PFSK-1 (cell line): ENCODE results near the gene AKAP8L.

Source experiments
- FOXP2 ChIP-seq: optimal IDR thresholded peaks from 2 replicates; pipeline ENCODE3; 2011; ENCODE audit warnings: borderline replicate concordance, control low read depth, inconsistent platforms; ENCODE audit not compliant: insufficient read depth; ENCODE audit errors: extremely low read length, extremely low read depth
- POLR2AphosphoS5 ChIP-seq: IDR thresholded peaks from 2 replicates; pipeline ENCODE4 v1.6.1; 2012; ENCODE audit warnings: low read depth, mild to moderate bottlenecking, control low read depth, low read length, moderate library complexity
- SIN3A ChIP-seq: IDR thresholded peaks from 2 replicates; pipeline ENCODE4 v1.6.1; 2012; ENCODE audit warnings: mild to moderate bottlenecking, low read length, moderate library complexity, borderline replicate concordance; ENCODE audit not compliant: insufficient read depth
- TAF1 ChIP-seq: IDR thresholded peaks from 2 replicates; pipeline ENCODE4 v1.6.1; 2012; ENCODE audit warnings: low read length, control low read depth, borderline replicate concordance; ENCODE audit not compliant: insufficient read depth
- TF ChIP-seq, protein P1 (sequence below), 2 experiments: IDR thresholded peaks; 2 replicates each; pipeline versions ENCODE4 v1.6.1 to v1.8.0; 2011 to 2012; ENCODE audit warnings: low read depth in 2 of 2, low read length in 2 of 2, control low read depth in 1 of 2, inconsistent platforms in 1 of 2, mild to moderate bottlenecking in 1 of 2, moderate library complexity in 1 of 2; ENCODE audit not compliant: insufficient read depth in 1 of 2

The AKAP8L gene

GRCh38 chr19:15403151-15403531 lies 15.6 kb downstream of the AKAP8L start:
- TF ChIP-seq FOXP2 (no peak), SIN3A (no peak), POLR2AphosphoS5 (no peak), TAF1 (no peak)
- TF ChIP-seq, protein P1, sequence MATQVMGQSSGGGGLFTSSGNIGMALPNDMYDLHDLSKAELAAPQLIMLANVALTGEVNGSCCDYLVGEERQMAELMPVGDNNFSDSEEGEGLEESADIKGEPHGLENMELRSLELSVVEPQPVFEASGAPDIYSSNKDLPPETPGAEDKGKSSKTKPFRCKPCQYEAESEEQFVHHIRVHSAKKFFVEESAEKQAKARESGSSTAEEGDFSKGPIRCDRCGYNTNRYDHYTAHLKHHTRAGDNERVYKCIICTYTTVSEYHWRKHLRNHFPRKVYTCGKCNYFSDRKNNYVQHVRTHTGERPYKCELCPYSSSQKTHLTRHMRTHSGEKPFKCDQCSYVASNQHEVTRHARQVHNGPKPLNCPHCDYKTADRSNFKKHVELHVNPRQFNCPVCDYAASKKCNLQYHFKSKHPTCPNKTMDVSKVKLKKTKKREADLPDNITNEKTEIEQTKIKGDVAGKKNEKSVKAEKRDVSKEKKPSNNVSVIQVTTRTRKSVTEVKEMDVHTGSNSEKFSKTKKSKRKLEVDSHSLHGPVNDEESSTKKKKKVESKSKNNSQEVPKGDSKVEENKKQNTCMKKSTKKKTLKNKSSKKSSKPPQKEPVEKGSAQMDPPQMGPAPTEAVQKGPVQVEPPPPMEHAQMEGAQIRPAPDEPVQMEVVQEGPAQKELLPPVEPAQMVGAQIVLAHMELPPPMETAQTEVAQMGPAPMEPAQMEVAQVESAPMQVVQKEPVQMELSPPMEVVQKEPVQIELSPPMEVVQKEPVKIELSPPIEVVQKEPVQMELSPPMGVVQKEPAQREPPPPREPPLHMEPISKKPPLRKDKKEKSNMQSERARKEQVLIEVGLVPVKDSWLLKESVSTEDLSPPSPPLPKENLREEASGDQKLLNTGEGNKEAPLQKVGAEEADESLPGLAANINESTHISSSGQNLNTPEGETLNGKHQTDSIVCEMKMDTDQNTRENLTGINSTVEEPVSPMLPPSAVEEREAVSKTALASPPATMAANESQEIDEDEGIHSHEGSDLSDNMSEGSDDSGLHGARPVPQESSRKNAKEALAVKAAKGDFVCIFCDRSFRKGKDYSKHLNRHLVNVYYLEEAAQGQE (IDR thresholded peaks at IDR 0.05; ENCODE audit: insufficient read depth in 1 of 2, low read depth in 2 of 2, low read length in 2 of 2): no peak

- TF ChIP-seq POLR2AphosphoS5 (no peak), TAF1 (no peak), FOXP2 (no peak), SIN3A (no peak)
- TF ChIP-seq, protein P1 (IDR thresholded peaks at IDR 0.05; ENCODE audit: insufficient read depth in 1 of 2, low read depth in 2 of 2, low read length in 2 of 2): no peak
These were observed 16.2 kb downstream of the AKAP8L start for GRCh38 chr19:15402411-15403150.

DNA sequence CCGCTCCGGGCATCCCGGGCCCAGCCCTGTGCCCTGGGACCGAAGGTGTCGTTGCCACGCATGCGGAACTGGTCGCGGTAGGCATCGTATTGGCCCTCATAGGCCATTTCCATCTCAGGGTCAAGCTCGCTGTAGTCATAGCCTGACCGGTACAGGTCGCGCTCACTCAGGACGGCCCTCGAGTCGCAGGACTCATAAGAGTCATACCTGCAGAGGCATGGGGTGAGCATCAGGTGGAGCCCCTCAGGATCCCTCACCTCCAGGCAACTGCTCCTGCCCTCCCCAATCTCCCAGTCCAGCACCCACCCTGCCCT lies 17.4 kb downstream of the AKAP8L start:
- TF ChIP-seq SIN3A (no peak), POLR2AphosphoS5 (no peak), TAF1 (no peak), FOXP2 (no peak)
- TF ChIP-seq, protein P1 (IDR thresholded peaks at IDR 0.05; ENCODE audit: insufficient read depth in 1 of 2, low read depth in 2 of 2, low read length in 2 of 2): no peak

- TF ChIP-seq FOXP2: no peak
- TF ChIP-seq SIN3A: no peak
- no peak for TF ChIP-seq POLR2AphosphoS5
- TF ChIP-seq, protein P1 (IDR thresholded peaks at IDR 0.05; ENCODE audit: insufficient read depth in 1 of 2, low read depth in 2 of 2, low read length in 2 of 2): no peak
- TF ChIP-seq TAF1: no peak
These were observed 18.0 kb downstream of the AKAP8L start for GRCh38 chr19:15400521-15401396.
